NB4 (cell line): ENCODE data around the gene SEMA6A.

Source experiments
- TF ChIP-seq, protein P1 (sequence below): IDR thresholded peaks from 2 replicates; pipeline ENCODE4 v1.6.1; 2011; ENCODE audit warnings: low read depth, low read length
- TF ChIP-seq, protein P2 (sequence below): IDR thresholded peaks from one replicate; pipeline ENCODE4 v1.5.1; 2012; ENCODE audit warnings: low read depth, low read length

DNA sequence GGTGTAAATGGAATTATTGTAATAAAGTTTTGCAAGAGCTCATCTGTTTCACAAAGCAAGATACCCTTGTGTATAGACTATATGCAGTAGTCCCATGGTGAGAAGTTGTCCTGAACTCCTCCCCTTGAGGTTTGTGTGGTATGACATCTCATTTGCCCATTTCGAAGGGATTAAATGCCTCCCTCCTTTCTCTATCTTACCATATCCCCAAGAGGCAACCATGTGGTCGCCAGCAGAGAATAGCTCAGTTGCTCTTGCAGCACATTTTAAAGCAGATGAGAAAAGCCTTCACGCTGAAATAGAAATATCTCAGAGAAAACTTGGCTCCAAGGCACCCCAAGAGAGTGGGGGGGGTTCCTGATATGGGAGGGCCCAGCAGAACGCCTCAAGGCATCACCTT is 4.6 kb downstream of the SEMA6A start:
- TF ChIP-seq, protein P1, sequence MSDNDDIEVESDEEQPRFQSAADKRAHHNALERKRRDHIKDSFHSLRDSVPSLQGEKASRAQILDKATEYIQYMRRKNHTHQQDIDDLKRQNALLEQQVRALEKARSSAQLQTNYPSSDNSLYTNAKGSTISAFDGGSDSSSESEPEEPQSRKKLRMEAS = peak; percentile 72
- TF ChIP-seq, protein P2, sequence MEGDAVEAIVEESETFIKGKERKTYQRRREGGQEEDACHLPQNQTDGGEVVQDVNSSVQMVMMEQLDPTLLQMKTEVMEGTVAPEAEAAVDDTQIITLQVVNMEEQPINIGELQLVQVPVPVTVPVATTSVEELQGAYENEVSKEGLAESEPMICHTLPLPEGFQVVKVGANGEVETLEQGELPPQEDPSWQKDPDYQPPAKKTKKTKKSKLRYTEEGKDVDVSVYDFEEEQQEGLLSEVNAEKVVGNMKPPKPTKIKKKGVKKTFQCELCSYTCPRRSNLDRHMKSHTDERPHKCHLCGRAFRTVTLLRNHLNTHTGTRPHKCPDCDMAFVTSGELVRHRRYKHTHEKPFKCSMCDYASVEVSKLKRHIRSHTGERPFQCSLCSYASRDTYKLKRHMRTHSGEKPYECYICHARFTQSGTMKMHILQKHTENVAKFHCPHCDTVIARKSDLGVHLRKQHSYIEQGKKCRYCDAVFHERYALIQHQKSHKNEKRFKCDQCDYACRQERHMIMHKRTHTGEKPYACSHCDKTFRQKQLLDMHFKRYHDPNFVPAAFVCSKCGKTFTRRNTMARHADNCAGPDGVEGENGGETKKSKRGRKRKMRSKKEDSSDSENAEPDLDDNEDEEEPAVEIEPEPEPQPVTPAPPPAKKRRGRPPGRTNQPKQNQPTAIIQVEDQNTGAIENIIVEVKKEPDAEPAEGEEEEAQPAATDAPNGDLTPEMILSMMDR = no peak
